Loucy (cell line): ENCODE results near the gene FTCDNL1.

Experiments
- EZH2phosphoT487 ChIP-seq: fragments of 200-600 bp; IDR thresholded peaks from 2 replicates; pipeline ENCODE4 v1.6.1; 2018; ENCODE audit warnings: antibody characterized with exemption, mild to moderate bottlenecking, moderate library complexity, borderline replicate concordance
- TF ChIP-seq, protein P1 (sequence below): fragments of 200-600 bp; sonication (generic); conservative IDR thresholded peaks from 2 replicates; pipeline ENCODE4 v1.5.1; 2014; ENCODE audit warnings: mild to moderate bottlenecking, antibody characterized with exemption, low read length

DNA sequence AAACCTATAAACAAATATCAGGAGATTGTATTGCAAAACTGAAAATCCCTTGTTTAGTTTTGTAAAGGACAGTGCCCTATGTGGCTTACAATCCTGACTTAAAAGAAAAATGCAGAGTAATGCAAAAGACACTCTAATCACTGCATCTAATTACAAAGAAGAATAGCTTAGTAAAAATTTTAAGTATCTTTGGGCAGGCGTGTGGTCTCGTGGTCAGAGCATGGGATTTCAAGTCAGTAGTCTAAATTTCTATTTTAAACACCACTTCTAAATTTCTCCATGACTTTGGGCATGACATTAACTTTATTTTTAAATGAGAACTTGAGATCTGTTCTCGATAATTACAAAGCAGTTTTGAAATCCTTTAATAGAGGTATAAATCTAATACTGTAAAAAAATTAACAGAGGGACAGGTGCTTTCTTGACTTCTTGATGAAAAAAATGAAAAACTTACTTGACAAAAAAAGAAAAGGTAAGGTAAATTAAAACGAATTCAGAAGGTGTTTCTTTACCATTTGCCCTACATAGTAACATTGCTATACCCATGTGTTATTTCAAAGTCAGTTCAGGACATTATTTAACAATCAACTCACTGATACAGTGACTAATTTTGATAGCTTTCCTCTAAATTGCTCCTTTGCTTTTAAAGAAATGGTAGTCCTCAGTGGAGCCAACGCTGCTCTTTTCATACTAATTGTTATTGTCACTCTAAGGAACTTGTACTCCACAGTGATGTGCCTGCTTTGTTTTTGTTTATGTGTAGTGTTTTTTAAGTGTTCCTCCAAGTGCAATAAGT is 17.6 kb upstream of the FTCDNL1 start:
- TF ChIP-seq, protein P1, sequence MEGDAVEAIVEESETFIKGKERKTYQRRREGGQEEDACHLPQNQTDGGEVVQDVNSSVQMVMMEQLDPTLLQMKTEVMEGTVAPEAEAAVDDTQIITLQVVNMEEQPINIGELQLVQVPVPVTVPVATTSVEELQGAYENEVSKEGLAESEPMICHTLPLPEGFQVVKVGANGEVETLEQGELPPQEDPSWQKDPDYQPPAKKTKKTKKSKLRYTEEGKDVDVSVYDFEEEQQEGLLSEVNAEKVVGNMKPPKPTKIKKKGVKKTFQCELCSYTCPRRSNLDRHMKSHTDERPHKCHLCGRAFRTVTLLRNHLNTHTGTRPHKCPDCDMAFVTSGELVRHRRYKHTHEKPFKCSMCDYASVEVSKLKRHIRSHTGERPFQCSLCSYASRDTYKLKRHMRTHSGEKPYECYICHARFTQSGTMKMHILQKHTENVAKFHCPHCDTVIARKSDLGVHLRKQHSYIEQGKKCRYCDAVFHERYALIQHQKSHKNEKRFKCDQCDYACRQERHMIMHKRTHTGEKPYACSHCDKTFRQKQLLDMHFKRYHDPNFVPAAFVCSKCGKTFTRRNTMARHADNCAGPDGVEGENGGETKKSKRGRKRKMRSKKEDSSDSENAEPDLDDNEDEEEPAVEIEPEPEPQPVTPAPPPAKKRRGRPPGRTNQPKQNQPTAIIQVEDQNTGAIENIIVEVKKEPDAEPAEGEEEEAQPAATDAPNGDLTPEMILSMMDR, result no peak
- TF ChIP-seq EZH2phosphoT487, result no peak
